GM18502 (cell line): Measurements from ENCODE around the gene APOL5.
"Not testable (repeated sequence)": the region's sequence is repeated elsewhere in the genome, so short reads cannot be mapped to it uniquely, and the experiment has no call there.

ENCODE experiments used
- ATAC-seq: cut with Tn5 transposase; IDR thresholded peaks from one replicate; pipeline ENCODE4 v1.9.1; 2021; ENCODE audit warnings: mild to moderate bottlenecking; ENCODE audit not compliant: unreplicated experiment, poor library complexity

Gene APOL5

GRCh38 chr22:35708917-35709316 is 8.8 kb upstream of the APOL5 start:
- ATAC-seq = no peak

GRCh38 chr22:35711336-35711735 is 6.3 kb upstream of the APOL5 start:
- no peak for ATAC-seq

- no peak for ATAC-seq
These were observed 5.0 kb upstream of the APOL5 start for GRCh38 chr22:35712672-35713071.

- no peak for ATAC-seq
These were observed 1.7 kb downstream of the APOL5 start for GRCh38 chr22:35719212-35719875.

- ATAC-seq = no peak
These were observed 4.3 kb downstream of the APOL5 start for GRCh38 chr22:35721960-35722359.

- ATAC-seq = no peak
These were observed 7.8 kb downstream of the APOL5 start for GRCh38 chr22:35725521-35725920.

GRCh38 chr22:35726398-35726797 is 8.7 kb downstream of the APOL5 start:
- ATAC-seq = no peak

GRCh38 chr22:35726933-35727332 is 9.3 kb downstream of the APOL5 start:
- ATAC-seq = no peak

GRCh38 chr22:35727436-35727835 is 9.8 kb downstream of the APOL5 start:
- ATAC-seq = no peak

GRCh38 chr22:35728639-35729308 is 11.1 kb downstream of the APOL5 start:
- ATAC-seq = no peak

GRCh38 chr22:35729309-35729698 is 11.6 kb downstream of the APOL5 start:
- no peak for ATAC-seq

GRCh38 chr22:35731321-35731720 is 13.6 kb downstream of the APOL5 start:
- ATAC-seq = no peak

GRCh38 chr22:35732116-35732515 is 14.4 kb downstream of the APOL5 start:
- no peak for ATAC-seq

- no peak for ATAC-seq
These were observed 15.4 kb downstream of the APOL5 start for GRCh38 chr22:35733036-35733435.

- no peak for ATAC-seq
These were observed 16.3 kb downstream of the APOL5 start for GRCh38 chr22:35733791-35734516.

GRCh38 chr22:35734517-35734827 is 16.8 kb downstream of the APOL5 start:
- no peak for ATAC-seq

- no peak for ATAC-seq
These were observed 17.9 kb downstream of the APOL5 start for GRCh38 chr22:35735542-35735941.

GRCh38 chr22:35736166-35736565 is 18.5 kb downstream of the APOL5 start:
- ATAC-seq = no peak

- no peak for ATAC-seq
These were observed 19.0 kb downstream of the APOL5 start for GRCh38 chr22:35736701-35737100.

- not testable (repeated sequence) for ATAC-seq
These were observed 20.2 kb downstream of the APOL5 start for GRCh38 chr22:35737886-35738285.

GRCh38 chr22:35739076-35739930 is 21.6 kb downstream of the APOL5 start:
- no peak for ATAC-seq
